Hepatocyte (in vitro differentiated cells): ENCODE results near the gene TMEM121. TPM values are rescaled to one million over a fixed set of nuclear protein-coding genes. Genes with fewer than 3 reads are reported as not detected.

ENCODE experiments used
- DNase-seq: peaks from one replicate; pipeline ENCODE4 v3.0.0-alpha.2; 2016; ENCODE audit warnings: low spot score
- H2AFZ ChIP-seq: fragments of 200-600 bp; sonication (generic); 2 replicates; pipeline ENCODE4 v1.6.0; 2016; ENCODE audit warnings: antibody characterized with exemption, mild to moderate bottlenecking
- H3K27ac ChIP-seq: fragments of 200-600 bp; sonication (generic); 2 replicates; pipeline ENCODE4 v1.5.1; 2016; ENCODE audit warnings: mild to moderate bottlenecking
- H3K27me3 ChIP-seq: fragments of 200-600 bp; sonication (generic); 2 replicates; pipeline ENCODE4 v1.6.1; 2016
- H3K36me3 ChIP-seq: fragments of 200-600 bp; sonication (generic); replicated peaks from 2 replicates; pipeline ENCODE4 v1.5.1; 2016; ENCODE audit warnings: low read depth; ENCODE audit not compliant: insufficient read depth
- H3K4me1 ChIP-seq: fragments of 200-600 bp; sonication (generic); 2 replicates; pipeline ENCODE4 v1.5.1; 2016; ENCODE audit warnings: mild to moderate bottlenecking, moderate library complexity; ENCODE audit not compliant: insufficient read depth
- H3K4me2 ChIP-seq: fragments of 200-600 bp; sonication (generic); 2 replicates; pipeline ENCODE4 v1.6.0; 2016
- H3K4me3 ChIP-seq: fragments of 200-600 bp; sonication (generic); 2 replicates; pipeline ENCODE4 v1.5.1; 2016; ENCODE audit warnings: mild to moderate bottlenecking
- H3K79me2 ChIP-seq: fragments of 200-600 bp; sonication (generic); 2 replicates; pipeline ENCODE4 v1.6.0; 2017; ENCODE audit warnings: mild to moderate bottlenecking
- H3K9me2 ChIP-seq: fragments of 200-600 bp; sonication (generic); replicated peaks from 2 replicates; pipeline ENCODE4 v1.6.0; 2017; ENCODE audit warnings: mild to moderate bottlenecking; ENCODE audit not compliant: insufficient read depth
- H3K9me3 ChIP-seq: fragments of 200-600 bp; sonication (generic); 2 replicates; pipeline ENCODE4 v1.5.1; 2016; ENCODE audit warnings: low read depth, mild to moderate bottlenecking
- H4K20me1 ChIP-seq: fragments of 200-600 bp; sonication (generic); 2 replicates; pipeline ENCODE4 v1.6.0; 2016; ENCODE audit warnings: mild to moderate bottlenecking; ENCODE audit not compliant: insufficient read depth, poor library complexity, severe bottlenecking
- CTCF ChIP-seq: fragments of 200-600 bp; sonication (generic); IDR thresholded peaks from 2 replicates; pipeline ENCODE4 v1.5.1; 2016; ENCODE audit warnings: antibody characterized with exemption, mild to moderate bottlenecking; ENCODE audit not compliant: poor library complexity
- EZH2 ChIP-seq: fragments of 200-600 bp; sonication (generic); IDR thresholded peaks from 2 replicates; pipeline ENCODE4 v1.6.1; 2016; ENCODE audit warnings: antibody characterized with exemption, mild to moderate bottlenecking, borderline replicate concordance
- EZH2phosphoT487 ChIP-seq: fragments of 200-600 bp; sonication (generic); IDR thresholded peaks from one replicate; pipeline ENCODE4 v1.6.1; 2018; ENCODE audit warnings: antibody characterized with exemption, mild to moderate bottlenecking, low read depth, moderate library complexity; ENCODE audit not compliant: unreplicated experiment, severe bottlenecking
- WGBS: methylation state at CpG from one replicate; pipeline ENCODE4 v1.1.6; 2016; ENCODE audit warnings: low lambda C conversion rate; ENCODE audit errors: missing lambda C conversion rate; 5-methylcytosine and 5-hydroxymethylcytosine counted together
- polyA plus RNA-seq: library from polyadenylated mRNA; unstranded; fragments of >200 nt; fragmentation: Nextera tagmentation; extraction: Ambion mirVana; gene quantifications from 2 replicates; pipeline ENCODE4 v1.2.1, GENCODE V29; 2016
- total RNA-seq: library from RNA; depleted of rRNA; stranded (reverse); fragments of >200 nt; gene quantifications from 2 replicates; pipeline ENCODE4 v1.2.3, GENCODE V29; 2014

The TMEM121 gene
- total and polyA plus RNA-seq, 2 experiments from 2014 or later, result 3.0 to 5.8 TPM

GRCh38 chr14:105489542-105490266, 36.7 kb upstream of the TMEM121 start:
- peak overlapping the region; percentile 37 for H3K4me3 ChIP-seq
- DNase-seq, result peak; percentile 92
- H3K4me1 ChIP-seq, result peaks cover 10% of the 10 kb centered on the region
- H2AFZ ChIP-seq, result peak overlapping the region; percentile 69
- no peaks in the 10 kb centered on the region for H3K9me3 ChIP-seq
- no peaks in the 10 kb centered on the region for H3K9me2 ChIP-seq
- TF ChIP-seq EZH2phosphoT487, result no peak
- TF ChIP-seq EZH2, result no peak
- peak; percentile 74 for TF ChIP-seq CTCF
- H3K36me3 ChIP-seq, result no peaks in the 10 kb centered on the region
- no peaks in the 10 kb centered on the region for H4K20me1 ChIP-seq
- H3K79me2 ChIP-seq, result no peaks in the 10 kb centered on the region
- WGBS, result 39% methylated on average over 3 of the region's 44 CpGs
- H3K27ac ChIP-seq, result peak overlapping the region; percentile 84
- peak overlapping the region; percentile 100 for H3K4me2 ChIP-seq
- peaks cover 18% of the 10 kb centered on the region for H3K27me3 ChIP-seq

DNA sequence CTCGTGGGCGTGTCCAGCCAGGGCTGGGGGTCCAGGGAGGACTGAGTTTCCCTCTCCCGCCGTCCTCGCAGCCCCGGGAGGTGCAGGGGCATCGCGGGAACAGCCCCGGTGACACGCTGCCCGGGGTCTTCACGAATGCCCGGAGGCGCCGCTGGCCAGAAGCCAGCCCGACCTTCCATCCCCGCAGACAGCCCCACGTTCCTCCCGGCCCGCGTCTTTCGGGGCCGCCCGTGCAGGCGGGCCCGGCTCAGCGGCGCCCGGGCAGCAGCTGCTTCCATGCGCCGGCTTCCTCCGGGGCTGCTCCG, 36.2 kb upstream of the TMEM121 start:
- Histone ChIP-seq H3K4me1 (peaks cover 10% of the 10 kb centered on the region), H3K27ac (peak overlapping the region; percentile 84), H3K9me3 (no peaks in the 10 kb centered on the region), H4K20me1 (no peaks in the 10 kb centered on the region), H3K9me2 (no peaks in the 10 kb centered on the region), H3K4me2 (peak overlapping the region; percentile 100), H3K36me3 (no peaks in the 10 kb centered on the region), H3K79me2 (no peaks in the 10 kb centered on the region), H2AFZ (peak overlapping the region; percentile 69), H3K4me3 (peak overlapping the region; percentile 37), H3K27me3 (peaks cover 18% of the 10 kb centered on the region)
- no peak for DNase-seq
- WGBS, result 2% methylated on average over 10 of the region's 33 CpGs
- TF ChIP-seq CTCF (no peak), EZH2 (no peak), EZH2phosphoT487 (no peak)

DNA sequence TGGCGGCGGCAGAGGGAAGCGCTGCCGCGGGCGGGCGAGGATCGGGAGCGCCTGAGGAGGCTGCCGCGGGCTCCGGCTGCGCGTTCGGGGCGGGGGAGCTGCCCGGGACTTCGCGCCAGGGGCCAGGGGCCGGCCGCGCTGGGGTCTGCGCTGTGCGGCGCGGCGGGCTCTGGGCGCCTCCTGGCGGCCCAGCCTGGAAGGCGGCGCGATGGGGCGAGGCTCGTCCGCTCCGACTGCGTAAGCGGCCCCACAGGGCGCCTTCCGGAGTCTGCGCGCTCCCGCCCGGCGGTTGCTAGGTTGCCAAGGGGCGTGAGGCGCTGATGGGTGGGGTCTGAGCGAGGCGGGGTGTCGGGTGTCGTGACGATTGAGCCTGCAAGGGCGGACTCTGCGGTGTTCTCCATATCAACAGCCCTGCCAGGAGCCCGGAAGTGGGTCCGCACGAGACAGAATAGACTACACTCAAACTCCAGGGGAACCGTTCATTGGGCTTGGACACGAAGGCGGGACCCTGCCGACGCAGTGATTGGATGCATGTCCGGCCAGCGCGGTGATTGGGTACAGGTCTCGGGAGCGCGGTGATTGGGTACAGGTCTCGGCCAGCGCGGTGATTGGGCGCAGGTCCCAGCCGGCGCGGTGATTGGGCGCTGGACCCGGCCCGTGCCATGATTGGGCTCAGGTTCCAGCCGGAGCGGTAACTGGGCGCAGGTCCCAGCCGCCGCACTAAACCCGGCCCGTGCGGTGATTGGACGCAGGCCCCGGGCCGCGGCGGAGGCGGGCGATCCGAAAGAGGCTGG, 35.6 kb upstream of the TMEM121 start, which contains the start of gene TEDC1:
Gene TEDC1, plus strand, starts transcription at position 675 of the 794 bp plus-strand sequence. CDS start 130 bp downstream, outside the sequence.
- TF ChIP-seq EZH2phosphoT487 (no peak), CTCF (peak; percentile 66), EZH2 (no peak)
- Histone ChIP-seq H3K79me2 (no peaks in the 10 kb centered on the region), H3K4me3 (peak within 1 kb of the TSS; percentile 37), H3K36me3 (no peaks in the 10 kb centered on the region), H3K9me3 (no peaks in the 10 kb centered on the region), H3K27me3 (peaks cover 12% of the 10 kb centered on the region), H3K4me2 (peak within 1 kb of the TSS; percentile 100), H3K27ac (peak within 1 kb of the TSS; percentile 84), H3K4me1 (peaks cover 10% of the 10 kb centered on the region), H4K20me1 (no peaks in the 10 kb centered on the region), H3K9me2 (no peaks in the 10 kb centered on the region), H2AFZ (peak within 1 kb of the TSS; percentile 69)
- peak; percentile 98 for DNase-seq
- 20% methylated on average over 69 of the region's 94 CpGs for WGBS
